Amniotic stem cell (primary cell): ENCODE measurements around the gene REEP5.

Experiments used
- DNase-seq: peaks from one replicate; lab custom pipeline; 2025; lab: John Stamatoyannopoulos, UW

Gene REEP5

DNA sequence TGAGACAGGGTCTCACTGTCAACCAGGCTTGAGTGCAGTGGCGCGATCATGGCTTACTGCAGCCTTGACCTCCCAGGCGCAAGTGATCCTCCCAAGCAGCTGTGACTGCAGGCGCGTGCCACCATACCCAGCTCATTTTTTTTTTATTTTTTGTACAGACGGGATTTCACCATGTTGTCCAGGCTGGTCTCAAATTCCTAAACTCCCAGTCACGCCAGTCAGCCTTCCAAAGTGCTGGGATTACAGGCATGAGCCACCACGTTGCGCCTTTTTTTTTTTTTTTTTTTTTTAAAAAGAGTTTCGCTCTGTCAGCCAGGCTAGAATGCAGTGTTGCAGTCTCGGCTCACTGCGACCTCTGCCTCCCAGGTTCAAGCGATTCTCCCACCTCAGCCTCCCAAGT is 88.1 kb downstream of the REEP5 start:
- DNase-seq, result no peak

DNA sequence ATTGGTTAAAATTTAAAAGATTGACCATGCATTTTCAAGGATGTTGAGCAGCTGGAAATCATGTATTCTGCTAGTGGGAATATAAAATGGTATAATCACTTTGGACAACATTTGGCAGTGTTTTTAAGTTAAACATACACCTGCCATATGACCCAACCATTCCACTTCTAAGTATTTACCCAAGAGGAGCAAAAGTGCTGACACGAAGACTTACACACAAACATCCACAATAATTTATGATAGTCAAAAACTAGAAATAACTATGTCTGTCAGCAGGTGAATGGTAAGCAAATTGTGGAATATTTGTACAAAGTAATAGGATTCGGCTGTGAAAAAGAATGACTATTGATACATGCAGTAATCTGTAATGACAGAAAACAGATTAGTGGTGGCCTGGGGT is 91.6 kb downstream of the REEP5 start:
- no peak for DNase-seq
